HG03520 (cell line): Measurements from ENCODE around the gene GOLT1A.

Source experiments
- ATAC-seq: cut with Tn5 transposase; IDR thresholded peaks from one replicate; pipeline ENCODE4 v1.9.1; 2021; ENCODE audit warnings: mild to moderate bottlenecking, moderate library complexity; ENCODE audit not compliant: unreplicated experiment

GOLT1A gene

DNA sequence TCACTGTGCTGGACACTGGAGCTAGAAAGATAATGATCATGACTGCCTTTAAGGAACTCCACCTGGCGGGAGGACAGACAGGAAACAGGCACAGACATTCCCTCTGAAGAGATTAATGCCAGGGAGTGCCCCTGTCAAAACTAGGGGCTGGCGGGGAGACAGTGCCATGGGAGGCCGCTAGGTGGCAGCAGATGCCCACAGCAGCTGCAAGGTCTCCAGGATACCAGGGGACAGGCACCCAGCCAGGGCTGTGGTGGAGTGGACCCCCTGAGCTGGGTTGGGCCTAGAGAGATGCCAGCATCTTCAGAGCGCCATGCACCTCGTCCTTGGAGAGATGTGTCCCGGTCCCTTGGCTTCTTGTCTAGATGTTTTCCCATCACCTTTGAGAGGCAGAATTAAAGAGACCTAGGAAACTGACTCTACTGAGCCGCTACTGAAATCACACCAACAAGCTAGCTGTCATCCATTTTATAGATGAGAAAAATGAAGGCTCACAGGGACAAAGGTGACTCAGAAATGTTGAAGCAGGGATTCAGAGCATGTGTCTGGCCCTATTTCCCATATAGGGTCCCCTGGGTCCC, 51.2 kb downstream of the GOLT1A start:
- no peak for ATAC-seq

DNA sequence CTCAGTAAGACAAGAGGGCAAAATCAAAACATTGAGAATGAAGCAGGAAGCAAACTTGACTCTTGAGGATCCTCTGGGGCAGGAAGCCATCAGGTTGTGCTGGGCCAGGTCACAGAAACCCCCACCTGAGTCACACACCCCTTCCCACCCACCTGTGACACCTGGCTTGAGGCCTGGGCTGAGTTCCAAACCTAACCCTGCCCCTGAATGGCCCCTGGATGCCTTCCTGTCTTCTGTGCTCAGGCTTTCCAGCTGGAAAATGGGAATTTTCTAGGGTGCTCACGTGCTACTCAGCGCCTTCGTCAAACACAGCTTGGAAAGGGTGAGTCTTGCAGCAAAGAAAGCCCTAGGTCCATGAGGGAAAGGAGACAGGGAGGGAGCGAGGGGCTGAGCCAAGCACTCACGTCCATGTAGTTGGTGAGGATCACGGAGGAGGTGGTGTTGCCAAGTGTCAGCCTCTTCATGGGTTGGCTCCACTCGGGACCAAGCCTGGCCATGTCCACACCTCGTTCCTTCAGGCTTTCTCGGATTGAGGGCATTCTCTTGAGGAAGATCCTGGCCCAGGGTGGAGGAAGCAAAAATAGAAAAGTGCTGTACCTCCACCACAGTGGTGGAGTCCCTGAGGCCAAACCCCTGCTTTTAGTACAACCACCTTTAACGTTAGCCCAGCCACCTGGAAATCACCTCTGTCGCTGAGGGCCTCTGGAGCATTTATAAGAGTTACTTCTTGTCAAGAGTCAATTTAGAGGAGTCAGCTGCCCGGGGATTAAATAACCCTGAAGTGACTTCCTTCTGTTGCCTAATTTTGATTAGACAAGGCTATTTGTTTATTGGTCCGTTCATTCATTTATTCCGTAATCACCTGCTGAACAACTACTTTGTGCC, 51.9 kb downstream of the GOLT1A start:
- ATAC-seq: no peak

DNA sequence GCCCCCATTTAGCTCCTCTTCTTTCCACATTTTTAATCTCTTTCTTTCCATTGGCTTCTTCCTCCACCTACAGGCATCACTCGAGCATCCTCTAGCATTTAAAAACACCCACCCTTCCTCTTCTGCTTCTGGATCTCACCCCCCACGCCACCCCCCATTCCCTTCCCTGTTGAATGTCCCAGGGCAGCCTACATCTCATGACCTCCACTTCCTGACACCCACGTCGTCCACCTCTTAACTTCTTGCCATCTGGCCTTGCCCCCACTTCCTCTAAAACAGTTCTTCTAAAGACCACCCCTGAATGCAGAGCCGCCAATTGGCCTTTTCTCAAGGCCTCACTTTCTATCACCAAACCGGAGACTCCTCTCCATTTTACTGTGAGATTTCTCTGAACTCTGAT, 55.8 kb downstream of the GOLT1A start:
- no peak for ATAC-seq

DNA sequence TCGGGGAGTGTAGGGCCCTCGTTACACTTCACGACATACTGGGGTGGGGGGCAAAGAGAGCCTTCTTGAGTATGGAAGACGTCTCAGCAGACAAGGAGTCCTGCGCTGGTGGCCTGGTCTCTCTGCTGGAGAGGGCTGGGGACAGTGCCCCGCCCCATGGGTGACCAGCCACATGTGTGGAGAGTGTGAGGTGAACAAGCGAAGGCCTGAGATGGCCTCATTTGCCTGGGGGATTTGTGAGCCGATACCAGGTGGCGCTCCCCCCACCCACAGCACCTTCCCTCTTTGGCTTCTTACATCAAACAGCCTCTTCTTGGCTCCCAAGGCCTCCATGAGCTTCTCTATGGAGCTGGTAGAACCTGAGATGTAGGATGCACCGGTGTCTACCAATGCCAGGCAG, 57.9 kb downstream of the GOLT1A start:
- no peak for ATAC-seq

DNA sequence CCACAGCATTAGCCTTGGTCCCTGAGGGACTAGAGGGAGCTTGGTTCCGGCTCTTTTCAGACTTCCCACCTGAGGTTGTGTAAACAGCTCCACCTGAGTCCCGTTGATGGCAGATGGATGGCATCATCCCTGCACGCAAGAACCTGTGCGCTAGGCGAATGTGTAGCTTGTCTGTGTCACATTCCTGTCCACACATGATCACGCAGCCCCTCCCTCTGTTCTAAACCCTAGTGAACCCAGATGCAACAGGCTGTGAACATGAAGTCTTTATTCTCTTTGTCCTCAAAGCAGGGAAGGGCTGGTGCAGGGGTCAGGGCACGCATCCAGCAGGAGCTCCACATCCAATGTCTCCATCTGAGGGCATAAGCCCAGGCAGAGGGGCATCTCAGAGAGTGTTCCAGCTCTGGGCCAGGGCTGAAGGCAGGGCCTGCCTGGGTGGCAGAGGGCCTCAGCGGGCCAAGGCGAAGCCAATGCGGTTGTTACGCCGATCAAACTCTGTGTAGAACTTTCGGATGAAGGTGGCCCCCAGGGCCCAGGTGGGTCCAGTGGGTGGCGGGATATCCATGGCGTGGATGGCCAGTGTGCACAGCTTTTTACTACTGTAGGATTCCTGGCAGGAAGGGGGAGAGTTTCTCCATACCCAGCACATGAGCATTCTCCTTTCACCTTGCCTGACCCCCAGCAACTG, 59.1 kb downstream of the GOLT1A start:
- no peak for ATAC-seq

DNA sequence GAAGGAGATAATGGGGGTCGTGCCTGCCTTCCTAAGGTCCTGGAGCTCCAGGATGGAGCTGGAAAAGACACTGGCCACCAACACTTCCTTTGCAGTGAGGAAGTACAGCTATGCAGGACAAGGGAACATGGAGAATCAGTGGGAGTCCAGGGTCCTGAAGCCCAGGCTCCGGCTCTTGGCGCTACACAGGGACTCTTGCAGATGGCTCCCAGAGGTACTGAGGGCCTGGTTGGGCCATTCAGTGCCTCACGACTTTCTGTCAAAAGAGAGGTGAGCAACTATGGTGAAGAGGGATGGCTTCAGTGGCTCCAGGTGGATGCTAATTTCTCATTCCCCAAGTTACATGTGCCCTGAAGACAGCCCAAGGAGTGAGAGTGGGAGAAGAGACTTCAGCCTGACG, 60.1 kb downstream of the GOLT1A start:
- no peak for ATAC-seq

DNA sequence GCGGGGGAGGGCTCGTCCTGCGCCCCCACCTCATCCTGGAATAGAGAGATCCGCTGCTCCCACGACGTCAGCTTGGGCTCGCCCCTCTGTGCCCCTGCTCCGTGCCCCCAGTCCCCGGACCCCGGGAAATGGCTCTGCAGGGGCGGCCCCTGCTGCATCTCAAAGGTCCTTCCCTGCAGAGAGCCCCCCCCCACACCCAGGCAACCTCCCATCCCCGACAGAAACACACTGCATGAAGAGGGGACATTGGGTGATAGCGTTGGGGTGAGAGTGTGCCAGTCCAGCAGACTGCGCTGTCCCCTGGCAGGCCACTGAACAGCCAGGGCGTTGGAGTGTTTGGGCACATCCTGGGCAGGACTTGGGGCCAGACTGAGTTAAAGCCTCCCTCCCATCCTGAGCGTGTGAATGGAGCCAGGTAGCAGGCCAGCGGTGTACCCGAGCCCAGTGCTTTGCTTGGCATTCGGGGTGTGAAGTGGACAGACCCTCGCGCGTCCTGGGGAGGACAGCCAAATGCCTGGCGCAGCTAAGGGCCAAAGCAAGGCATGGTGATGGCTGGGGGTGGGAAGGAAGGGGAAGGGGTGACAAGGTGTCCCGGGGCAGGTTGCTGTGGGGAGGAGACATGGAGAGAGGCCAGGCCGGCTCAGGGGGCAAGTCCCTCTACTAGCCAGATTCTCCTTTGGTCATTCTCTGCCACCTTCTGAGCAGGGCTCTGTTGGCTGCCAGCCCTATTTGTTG, 61.3 kb downstream of the GOLT1A start:
- no peak for ATAC-seq

DNA sequence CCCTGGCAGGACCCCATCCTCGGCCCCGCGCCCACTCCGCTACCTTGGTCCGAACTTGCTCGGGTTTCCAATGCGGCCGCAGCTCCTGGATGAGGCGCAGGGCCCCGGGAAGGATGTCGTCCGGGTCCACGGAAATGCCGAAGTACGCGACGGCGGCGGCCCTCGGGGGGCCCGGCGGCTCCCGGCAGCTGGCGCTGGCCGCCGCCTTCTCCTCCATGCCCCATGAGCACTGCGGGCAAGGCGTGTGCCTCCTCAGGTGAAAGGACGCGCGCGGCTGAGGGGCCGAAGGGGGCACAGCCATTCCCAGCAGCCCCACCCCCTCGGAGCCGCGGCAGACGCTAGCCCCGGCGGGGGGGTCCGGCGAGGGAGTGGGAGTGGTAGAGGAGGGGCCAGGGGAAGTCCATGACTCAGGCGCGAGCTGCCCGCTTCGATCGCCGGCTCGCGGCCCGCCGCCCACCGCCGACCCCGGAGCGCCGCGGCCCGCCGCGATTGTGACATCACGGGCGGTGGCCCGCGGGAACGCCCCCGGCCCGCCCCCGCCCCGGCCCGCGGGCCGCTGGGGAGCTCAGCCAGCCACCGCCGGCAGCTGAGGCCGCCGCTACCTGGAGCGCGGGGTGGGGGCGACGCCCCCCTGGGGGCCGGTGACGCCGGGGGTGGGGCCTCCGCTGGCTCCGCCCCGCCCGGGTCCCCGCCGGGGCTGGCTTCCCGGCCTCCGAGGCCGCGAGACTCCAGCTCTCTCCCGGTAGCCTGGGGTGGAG, 62.1 kb downstream of the GOLT1A start, which contains the start of gene ETNK2:
ETNK2 (minus strand) TSS at position 493 of the 758 bp plus-strand sequence; CDS start at position 301, 192 bp downstream.
- no peak for ATAC-seq

DNA sequence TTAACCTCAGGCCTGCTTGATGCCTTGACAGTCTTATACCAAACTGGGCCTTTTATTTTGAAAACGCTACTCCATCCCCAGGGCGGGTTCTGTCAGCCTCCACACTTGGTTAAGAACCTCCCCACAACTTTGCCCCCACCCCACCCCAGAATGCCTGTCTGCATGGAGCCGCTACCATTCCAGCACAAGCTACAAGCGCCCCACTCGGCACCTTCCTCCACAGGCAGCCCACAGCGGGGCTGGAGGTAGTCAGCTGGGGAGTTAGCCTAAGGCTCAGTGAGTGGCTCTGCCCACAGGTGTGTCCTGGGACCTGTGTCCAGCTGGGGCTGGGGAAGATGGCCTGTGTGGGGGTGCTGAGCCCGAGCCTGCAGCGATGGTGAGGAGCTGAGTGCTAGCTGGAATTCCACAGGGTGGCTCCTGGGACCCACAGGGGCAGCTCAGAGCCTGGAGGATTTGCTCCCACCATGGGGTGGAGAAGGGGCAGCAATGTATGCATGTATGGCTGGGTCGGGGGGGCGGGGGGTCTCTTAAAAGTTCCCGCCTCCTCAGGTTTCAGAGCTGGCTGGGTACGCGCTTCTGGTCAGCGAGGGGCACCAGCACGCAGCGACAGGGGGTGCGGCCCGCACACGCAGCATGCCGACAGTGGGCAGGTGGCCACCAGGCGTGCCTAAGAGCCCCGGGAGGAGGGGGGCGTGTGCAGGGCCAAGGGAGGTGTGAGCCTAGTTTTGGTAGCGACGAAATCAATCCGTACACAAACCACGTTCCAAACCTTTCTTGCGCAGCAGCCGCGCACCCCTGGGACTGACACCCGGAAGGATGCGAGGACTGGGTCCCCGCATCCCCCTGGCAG, 62.9 kb downstream of the GOLT1A start:
- no peak for ATAC-seq

DNA sequence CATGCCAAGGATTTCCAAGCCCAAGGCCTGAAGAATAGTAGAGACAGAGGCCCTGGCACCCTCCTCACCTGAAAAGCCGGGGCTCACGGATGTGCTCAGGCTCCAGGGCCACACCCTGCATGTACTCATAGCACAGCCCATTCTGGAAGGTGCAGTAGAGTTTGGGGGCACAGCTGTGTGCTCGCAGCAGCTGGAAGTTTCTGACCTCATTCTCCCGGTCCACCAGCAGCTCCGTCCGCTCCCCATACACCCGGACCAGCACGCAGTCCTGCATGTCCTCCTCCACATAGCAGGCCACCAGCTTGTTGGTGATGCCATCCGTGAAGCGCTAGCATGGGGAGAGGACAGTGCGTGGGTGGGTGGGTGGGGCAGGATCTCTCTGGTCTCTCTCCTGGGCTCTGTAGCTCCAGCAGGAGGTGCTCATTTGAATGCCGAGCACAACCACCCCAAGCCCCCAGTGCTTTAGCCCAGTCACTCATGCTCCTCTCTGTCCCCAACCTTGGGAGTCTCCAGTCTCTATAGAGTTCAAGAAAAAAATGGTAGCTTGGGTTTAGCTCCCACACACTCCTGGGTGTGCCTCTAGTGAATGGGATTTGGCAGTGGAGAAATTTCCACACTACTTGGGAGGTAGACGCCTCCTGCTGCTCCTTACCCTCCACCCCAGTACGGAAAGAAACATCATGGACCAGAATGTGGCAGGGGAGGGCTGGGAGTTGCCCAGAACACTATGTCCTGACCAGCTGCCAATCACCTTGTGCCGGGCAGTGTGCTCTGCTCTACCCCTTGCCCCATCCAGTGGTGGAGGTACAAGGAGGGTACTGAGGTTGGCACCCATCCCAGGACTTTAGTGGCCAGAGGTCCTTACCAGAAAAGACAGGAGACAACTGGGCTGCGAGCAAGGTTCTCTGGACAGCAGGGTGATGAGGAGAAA, 63.9 kb downstream of the GOLT1A start:
- no peak for ATAC-seq

DNA sequence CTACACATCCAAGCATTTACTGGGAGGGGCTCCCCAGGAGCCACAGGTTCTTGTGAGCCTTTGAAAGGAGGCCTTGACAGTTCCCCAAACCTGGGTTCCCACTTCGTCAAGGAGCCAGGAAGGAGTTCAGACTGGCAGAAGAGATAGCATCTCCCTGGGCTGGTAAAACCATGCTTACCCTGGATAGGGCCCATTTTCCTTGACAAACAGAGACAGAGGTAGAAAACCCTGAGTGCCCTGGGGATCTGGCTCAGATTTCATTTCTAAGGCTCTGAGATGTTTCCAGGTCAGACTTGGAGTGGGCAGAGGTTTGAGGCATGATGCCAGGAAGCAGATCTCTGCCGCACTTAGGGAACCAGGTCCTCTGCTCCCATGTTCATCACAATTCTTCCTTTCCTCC, 64.7 kb downstream of the GOLT1A start:
- ATAC-seq: no peak
